Measurements from ENCODE around the gene BIK.

BIK gene

GRCh38 chr22:43173566-43173965 lies 63.0 kb downstream of the BIK start:
- Histone ChIP-seq H3K27ac (ENCODE audit: low read length) (no peak overlapping the region), H3K27me3 (ENCODE audit: insufficient read depth, low read length, poor library complexity) (no peaks in the 10 kb centered on the region), H3K9me3 (ENCODE audit: insufficient read depth, low read length, severe bottlenecking) (no peaks in the 10 kb centered on the region), H3K4me3 (ENCODE audit: low read depth in 1 of 2, low read length in 2 of 2) (no peak overlapping the region), H3K4me2 (ENCODE audit: insufficient read depth, low read length) (no peak overlapping the region), H3K36me3 (ENCODE audit: insufficient read depth, low read length) (peaks cover 83% of the 10 kb centered on the region), H3K9ac (ENCODE audit: low read depth, low read length) (no peak overlapping the region), H3K79me2 (ENCODE audit: insufficient read depth, low read length) (no peaks in the 10 kb centered on the region), H4K20me1 (ENCODE audit: insufficient read depth, low read length) (peaks cover 10% of the 10 kb centered on the region), H3K4me1 (ENCODE audit: insufficient read depth, low read length) (no peaks in the 10 kb centered on the region), H2AFZ (ENCODE audit: low read depth, low read length) (no peak overlapping the region)
- ATAC-seq (ENCODE audit: insufficient read depth, low read depth): no peak
- DNase-seq: no peak
- TF ChIP-seq CTCF (IDR thresholded peaks at IDR 0.05; ENCODE audit: borderline replicate concordance, extremely low read depth, low read length, poor library complexity, severe bottlenecking): no peak
- TF ChIP-seq EZH2 (IDR thresholded peaks at IDR 0.05; ENCODE audit: borderline replicate concordance, low read depth, low read length, severe bottlenecking): no peak

GRCh38 chr22:43173976-43174720 lies 63.6 kb downstream of the BIK start:
- H3K9ac ChIP-seq (ENCODE audit: low read depth, low read length): no peak overlapping the region
- ATAC-seq (ENCODE audit: insufficient read depth, low read depth) (no peak), DNase-seq (no peak)
- no peak overlapping the region for H2AFZ ChIP-seq (ENCODE audit: low read depth, low read length)
- no peak overlapping the region for H3K27ac ChIP-seq (ENCODE audit: low read length)
- H3K4me2 ChIP-seq (ENCODE audit: insufficient read depth, low read length): no peak overlapping the region
- H3K9me3 ChIP-seq (ENCODE audit: insufficient read depth, low read length, severe bottlenecking): no peaks in the 10 kb centered on the region
- H3K4me3 ChIP-seq (ENCODE audit: low read depth in 1 of 2, low read length in 2 of 2): no peak overlapping the region
- TF ChIP-seq EZH2 (IDR thresholded peaks at IDR 0.05; ENCODE audit: borderline replicate concordance, low read depth, low read length, severe bottlenecking) (no peak), CTCF (IDR thresholded peaks at IDR 0.05; ENCODE audit: borderline replicate concordance, extremely low read depth, low read length, poor library complexity, severe bottlenecking) (no peak)
- H3K36me3 ChIP-seq (ENCODE audit: insufficient read depth, low read length): peaks cover 83% of the 10 kb centered on the region
- H4K20me1 ChIP-seq (ENCODE audit: insufficient read depth, low read length): peaks cover 10% of the 10 kb centered on the region
- H3K4me1 ChIP-seq (ENCODE audit: insufficient read depth, low read length): no peaks in the 10 kb centered on the region
- no peaks in the 10 kb centered on the region for H3K27me3 ChIP-seq (ENCODE audit: insufficient read depth, low read length, poor library complexity)
- no peaks in the 10 kb centered on the region for H3K79me2 ChIP-seq (ENCODE audit: insufficient read depth, low read length)

- no peak for TF ChIP-seq EZH2 (IDR thresholded peaks at IDR 0.05; ENCODE audit: borderline replicate concordance, low read depth, low read length, severe bottlenecking)
- Histone ChIP-seq H2AFZ (ENCODE audit: low read depth, low read length) (no peak overlapping the region), H3K9me3 (ENCODE audit: insufficient read depth, low read length, severe bottlenecking) (no peaks in the 10 kb centered on the region), H3K4me1 (ENCODE audit: insufficient read depth, low read length) (no peaks in the 10 kb centered on the region), H3K4me3 (ENCODE audit: low read depth in 1 of 2, low read length in 2 of 2) (no peak overlapping the region), H3K9ac (ENCODE audit: low read depth, low read length) (no peak overlapping the region), H3K27me3 (ENCODE audit: insufficient read depth, low read length, poor library complexity) (no peaks in the 10 kb centered on the region), H3K79me2 (ENCODE audit: insufficient read depth, low read length) (no peaks in the 10 kb centered on the region), H4K20me1 (ENCODE audit: insufficient read depth, low read length) (peaks cover 10% of the 10 kb centered on the region), H3K27ac (ENCODE audit: low read length) (no peak overlapping the region), H3K36me3 (ENCODE audit: insufficient read depth, low read length) (peaks cover 85% of the 10 kb centered on the region), H3K4me2 (ENCODE audit: insufficient read depth, low read length) (no peak overlapping the region)
- DNase-seq: no peak
- no peak for ATAC-seq (ENCODE audit: insufficient read depth, low read depth)
Measured at GRCh38 chr22:43174941-43175531, 64.5 kb downstream of the BIK start.

GRCh38 chr22:43176090-43176489 lies 65.5 kb downstream of the BIK start:
- peaks cover 16% of the 10 kb centered on the region for H4K20me1 ChIP-seq (ENCODE audit: insufficient read depth, low read length)
- ATAC-seq (ENCODE audit: insufficient read depth, low read depth) (peak; percentile 39; the same call in 1 of the 3 replicates), DNase-seq (peak; percentile 34)
- no peak overlapping the region for H3K4me3 ChIP-seq (ENCODE audit: low read depth in 1 of 2, low read length in 2 of 2)
- no peak overlapping the region for H3K4me2 ChIP-seq (ENCODE audit: insufficient read depth, low read length)
- peaks cover 85% of the 10 kb centered on the region for H3K36me3 ChIP-seq (ENCODE audit: insufficient read depth, low read length)
- no peaks in the 10 kb centered on the region for H3K9me3 ChIP-seq (ENCODE audit: insufficient read depth, low read length, severe bottlenecking)
- H3K27me3 ChIP-seq (ENCODE audit: insufficient read depth, low read length, poor library complexity): no peaks in the 10 kb centered on the region
- no peak overlapping the region for H3K27ac ChIP-seq (ENCODE audit: low read length)
- TF ChIP-seq CTCF (IDR thresholded peaks at IDR 0.05; ENCODE audit: borderline replicate concordance, extremely low read depth, low read length, poor library complexity, severe bottlenecking) (no peak), EZH2 (IDR thresholded peaks at IDR 0.05; ENCODE audit: borderline replicate concordance, low read depth, low read length, severe bottlenecking) (no peak)
- peaks cover 2% of the 10 kb centered on the region; the same call in 1 of the 2 replicates for H3K79me2 ChIP-seq (ENCODE audit: insufficient read depth, low read length)
- H3K4me1 ChIP-seq (ENCODE audit: insufficient read depth, low read length): no peaks in the 10 kb centered on the region
- H3K9ac ChIP-seq (ENCODE audit: low read depth, low read length): no peak overlapping the region
- no peak overlapping the region for H2AFZ ChIP-seq (ENCODE audit: low read depth, low read length)

All from DND-41 (cell line).